IMR-90 (cell line): ENCODE results near the gene ADGRF4. TPM values are rescaled to one million over a fixed set of nuclear protein-coding genes. Genes with fewer than 3 reads are reported as not detected.

Experiments
- ATAC-seq: fragments of 200-7000 bp; cut with Tn5 transposase; 2 replicates; pipeline ENCODE4 v1.9.1; 2020; ENCODE audit warnings: low read depth, mild to moderate bottlenecking, moderate library complexity
- BruUV-seq: library from RNA; stranded (reverse); fragments of 400-500 nt; replicated peaks from 2 replicates; lab custom pipeline; 2021; lab: Mats Ljungman, UMichigan
- CTCF ChIA-PET: fragments of 300-600 bp; formaldehyde crosslinking; extraction: SDS; loops from one replicate; lab custom pipeline; 2021; ENCODE audit warnings: antibody characterized with exemption; lab: Yijun Ruan, JAX
- POLR2A ChIA-PET: fragments of 300-600 bp; sonication (Branson Sonifier 250); formaldehyde crosslinking; loops from one replicate; lab custom pipeline; 2022; ENCODE audit warnings: antibody characterized with exemption; ENCODE audit not compliant: unreplicated experiment; lab: Charles Lee
- DNase-seq: peaks from one replicate; pipeline ENCODE4 v3.0.0; 2013
- H2AFZ ChIP-seq: replicated peaks from 2 replicates; pipeline ENCODE3; 2013; ENCODE audit warnings: low read length, mild to moderate bottlenecking; ENCODE audit not compliant: poor library complexity
- H2AK5ac ChIP-seq: 2 replicates; pipeline ENCODE4 v1.6.1; 2013; ENCODE audit warnings: low read depth, low read length, inconsistent platforms
- H2AK9ac ChIP-seq: replicated peaks from 2 replicates; pipeline ENCODE3; 2013; ENCODE audit warnings: mild to moderate bottlenecking, low read depth, low read length, moderate library complexity; ENCODE audit not compliant: poor library complexity
- H2BK120ac ChIP-seq: 2 replicates; pipeline ENCODE4 v1.6.1; 2013; ENCODE audit warnings: low read depth, low read length, inconsistent platforms
- H2BK15ac ChIP-seq: 3 replicates; pipeline ENCODE4 v1.6.1; 2013; ENCODE audit warnings: low read depth, low read length, inconsistent platforms
- H2BK20ac ChIP-seq: 2 replicates; pipeline ENCODE4 v1.6.1; 2013; ENCODE audit warnings: low read depth, mild to moderate bottlenecking, inconsistent platforms, low read length, moderate library complexity
- H2BK5ac ChIP-seq: 2 replicates; pipeline ENCODE4 v1.6.1; 2013; ENCODE audit warnings: mild to moderate bottlenecking, low read depth, low read length, inconsistent platforms; ENCODE audit not compliant: poor library complexity, severe bottlenecking
- H3K14ac ChIP-seq: replicated peaks from 2 replicates; pipeline ENCODE4 v1.6.1; 2013; ENCODE audit warnings: low read depth, low read length, inconsistent platforms
- H3K18ac ChIP-seq: 2 replicates; pipeline ENCODE4 v1.6.1; 2013; ENCODE audit warnings: low read depth, low read length, control low read depth
- H3K23ac ChIP-seq: 2 replicates; pipeline ENCODE4 v1.6.1; 2013; ENCODE audit warnings: low read depth, low read length, inconsistent platforms
- H3K27ac ChIP-seq: 2 replicates; pipeline ENCODE4 v1.5.1; 2013; ENCODE audit warnings: mild to moderate bottlenecking, control low read depth, low read length; ENCODE audit not compliant: insufficient read depth
- H3K27me3 ChIP-seq: 2 replicates; pipeline ENCODE4 v1.6.1; 2013; ENCODE audit warnings: low read length; ENCODE audit not compliant: control insufficient read depth, insufficient read depth
- H3K36me3 ChIP-seq: 2 replicates; pipeline ENCODE4 v1.6.1; 2013; ENCODE audit warnings: low read length, mixed read lengths; ENCODE audit not compliant: control insufficient read depth, insufficient read depth
- H3K4ac ChIP-seq: 2 replicates; pipeline ENCODE4 v1.6.1; 2013; ENCODE audit warnings: low read depth, low read length, inconsistent platforms
- H3K4me1 ChIP-seq: 2 replicates; pipeline ENCODE4 v1.6.1; 2013; ENCODE audit warnings: low read length, mixed read lengths; ENCODE audit not compliant: control insufficient read depth, insufficient read depth
- H3K4me2 ChIP-seq: 2 replicates; pipeline ENCODE4 v1.6.1; 2013; ENCODE audit warnings: low read depth, mild to moderate bottlenecking, control low read depth, low read length, moderate library complexity
- H3K4me3 ChIP-seq: 2 replicates; pipeline ENCODE4 v1.5.1; 2013; ENCODE audit warnings: low read depth, mild to moderate bottlenecking, control low read depth, low read length, moderate library complexity; ENCODE audit not compliant: insufficient read depth
- H3K56ac ChIP-seq: 2 replicates; pipeline ENCODE4 v1.6.1; 2013; ENCODE audit warnings: low read length, inconsistent platforms; ENCODE audit not compliant: insufficient read depth; ENCODE audit errors: extremely low read depth
- H3K79me1 ChIP-seq, 2 experiments: 2 replicates each; pipeline ENCODE4 v1.6.1; 2013; ENCODE audit warnings: low read length in 2 of 2, inconsistent platforms in 1 of 2, low read depth in 1 of 2
- H3K9ac ChIP-seq: 2 replicates; pipeline ENCODE4 v1.6.1; 2013; ENCODE audit warnings: low read depth, low read length, control low read depth
- H3K9me1 ChIP-seq: 2 replicates; pipeline ENCODE4 v1.6.1; 2013; ENCODE audit warnings: low read length, inconsistent platforms; ENCODE audit not compliant: insufficient read depth
- H3K9me3 ChIP-seq: 2 replicates; pipeline ENCODE4 v1.6.1; 2013; ENCODE audit warnings: low read length; ENCODE audit not compliant: control insufficient read depth, insufficient read depth
- H4K20me1 ChIP-seq: 2 replicates; pipeline ENCODE4 v1.6.1; 2013; ENCODE audit warnings: low read length, inconsistent platforms; ENCODE audit not compliant: insufficient read depth
- H4K5ac ChIP-seq: 2 replicates; pipeline ENCODE4 v1.6.1; 2013; ENCODE audit warnings: mild to moderate bottlenecking, low read depth, low read length, control low read depth
- H4K8ac ChIP-seq, 2 experiments: 2 replicates each; pipeline ENCODE4 v1.6.1; 2013; ENCODE audit warnings: low read depth in 2 of 2, low read length in 2 of 2, control low read depth in 1 of 2, inconsistent platforms in 1 of 2
- H4K91ac ChIP-seq: 2 replicates; pipeline ENCODE4 v1.6.1; 2013; ENCODE audit warnings: low read depth, low read length, inconsistent platforms; ENCODE audit not compliant: insufficient read depth
- NFE2L2 ChIP-seq: fragments of 150-350 bp; IDR thresholded peaks from 2 replicates; pipeline ENCODE4 v1.6.1; 2016; ENCODE audit warnings: low read depth, mild to moderate bottlenecking, low read length
- RCOR1 ChIP-seq: IDR thresholded peaks from 2 replicates; pipeline ENCODE4 v1.6.1; 2012; ENCODE audit warnings: mild to moderate bottlenecking, low read length, improper control_type of control experiment; ENCODE audit not compliant: insufficient replicate concordance
- SMC3 ChIP-seq: fragments of 150-350 bp; IDR thresholded peaks from 2 replicates; pipeline ENCODE4 v1.6.1; 2016; ENCODE audit warnings: low read depth, mild to moderate bottlenecking, antibody characterized with exemption, low read length, moderate library complexity
- WGBS, 2 experiments: methylation state at CpG; one replicate each; pipeline versions ENCODE4 v1.1.5 to v1.1.7; 2013; ENCODE audit warnings: missing lambda C conversion rate in 2 of 2; ENCODE audit not compliant: insufficient read length in 1 of 2; ENCODE audit errors: extremely low coverage in 2 of 2; 5-methylcytosine and 5-hydroxymethylcytosine counted together
- dilution Hi-C: fragments of 300-500 bp; cut with HindIII; formaldehyde crosslinking; loops from one replicate; pipeline ENCODE4 v1.14.3; 2018; ENCODE audit warnings: low sequenced_read_pairs; ENCODE audit not compliant: unreplicated experiment
- in situ Hi-C: fragments of 300-500 bp; cut with MboI; formaldehyde crosslinking; loops from 3 replicates; pipeline ENCODE4 v1.14.3; 2019; ENCODE audit warnings: low sequenced_read_pairs, inconsistent platforms, mixed read lengths
- intact Hi-C: fragments of 100-400 bp; cut with micrococcal nuclease; formaldehyde crosslinking; loops from 2 replicates; pipeline ENCODE4 v1.10.0; 2022
- polyA plus RNA-seq, 3 experiments: library from polyadenylated mRNA; depleted of rRNA; stranded (reverse); fragments of >200 nt; gene quantifications; 2 replicates each; pipeline ENCODE4 v1.2.3, GENCODE V29; 2012; ENCODE audit warnings: low replicate concordance in 1 of 3
- total RNA-seq: library from RNA; depleted of rRNA; stranded (reverse); fragments of >200 nt; gene quantifications from 2 replicates; pipeline ENCODE4 v1.2.3, GENCODE V29; 2012

ADGRF4 gene
- total and polyA plus RNA-seq, 2 of the 4 experiments (the other 2 are of a cell fraction), result under 0.01 to 0.02 TPM

GRCh38 chr6:47687432-47687831 lies 10.9 kb upstream of the ADGRF4 start:
- H3K9me3 ChIP-seq, result no peaks in the 10 kb centered on the region
- no peaks in the 10 kb centered on the region for H3K27me3 ChIP-seq
- H3K9me1 ChIP-seq, result no peaks in the 10 kb centered on the region
- H2BK15ac ChIP-seq, result no peak overlapping the region
- no peak overlapping the region for H3K14ac ChIP-seq
- no TSS peak for BruUV-seq
- TF ChIP-seq NFE2L2, result no peak
- no peak for TF ChIP-seq SMC3
- TF ChIP-seq RCOR1, result no peak
- H3K23ac ChIP-seq, result no peak overlapping the region
- H2AFZ ChIP-seq, result no peak overlapping the region
- ChIA-PET POLR2A (no interaction called here), CTCF (no interaction called here)
- no peak overlapping the region for H2BK20ac ChIP-seq
- H4K20me1 ChIP-seq, result no peaks in the 10 kb centered on the region
- in situ Hi-C loops, result no loop called here
- no peak overlapping the region for H3K4me2 ChIP-seq
- DNase-seq (no peak), ATAC-seq (no peak)
- no peak overlapping the region for H3K18ac ChIP-seq
- H3K56ac ChIP-seq, result no peak overlapping the region
- H4K91ac ChIP-seq, result no peak overlapping the region
- H2AK5ac ChIP-seq, result no peak overlapping the region
- no peak overlapping the region for H3K27ac ChIP-seq
- no peak overlapping the region for H2BK5ac ChIP-seq
- no CpG with 5 or more reads among the region's 2 CpGs for WGBS, 2 experiments
- H4K5ac ChIP-seq, result no peak overlapping the region
- no peak overlapping the region for H3K9ac ChIP-seq
- H4K8ac ChIP-seq, result no peak overlapping the region
- no peaks in the 10 kb centered on the region for H3K79me1 ChIP-seq
- no peak overlapping the region for H2AK9ac ChIP-seq
- H3K4me1 ChIP-seq, result no peaks in the 10 kb centered on the region
- intact Hi-C loops, result no loop called here
- H2BK120ac ChIP-seq, result no peak overlapping the region
- dilution Hi-C loops, result no loop called here
- H3K4ac ChIP-seq, result no peak overlapping the region
- no peak overlapping the region for H3K4me3 ChIP-seq
- no peaks in the 10 kb centered on the region for H3K36me3 ChIP-seq
